ENCODE measurements around the gene TMEM8B.
"Not testable (repeated sequence)": the region's sequence is repeated elsewhere in the genome, so short reads cannot be mapped to it uniquely, and the experiment has no call there.

Gene TMEM8B

DNA sequence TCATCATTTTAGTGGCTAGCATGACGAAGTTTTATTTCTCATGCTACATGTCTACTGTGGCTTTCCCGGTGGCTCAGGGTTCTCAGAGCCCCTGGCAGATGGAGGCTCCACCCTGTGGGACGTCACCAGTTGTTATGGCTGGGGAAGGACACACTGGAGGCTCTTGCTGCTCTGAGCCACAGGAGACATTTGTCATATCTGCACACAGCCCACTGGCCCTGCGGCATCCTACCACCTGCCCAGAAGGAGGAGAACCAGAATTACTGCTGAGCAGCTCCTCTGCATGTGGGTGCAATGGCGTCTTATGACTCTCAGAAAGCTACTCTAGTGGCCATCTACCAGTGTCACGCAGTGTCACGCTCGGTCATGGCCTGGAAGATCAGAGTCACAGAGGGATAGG, 34.6 kb downstream of the TMEM8B start:
- no peak for DNase-seq (ENCODE audit: low read depth, low spot score)

DNA sequence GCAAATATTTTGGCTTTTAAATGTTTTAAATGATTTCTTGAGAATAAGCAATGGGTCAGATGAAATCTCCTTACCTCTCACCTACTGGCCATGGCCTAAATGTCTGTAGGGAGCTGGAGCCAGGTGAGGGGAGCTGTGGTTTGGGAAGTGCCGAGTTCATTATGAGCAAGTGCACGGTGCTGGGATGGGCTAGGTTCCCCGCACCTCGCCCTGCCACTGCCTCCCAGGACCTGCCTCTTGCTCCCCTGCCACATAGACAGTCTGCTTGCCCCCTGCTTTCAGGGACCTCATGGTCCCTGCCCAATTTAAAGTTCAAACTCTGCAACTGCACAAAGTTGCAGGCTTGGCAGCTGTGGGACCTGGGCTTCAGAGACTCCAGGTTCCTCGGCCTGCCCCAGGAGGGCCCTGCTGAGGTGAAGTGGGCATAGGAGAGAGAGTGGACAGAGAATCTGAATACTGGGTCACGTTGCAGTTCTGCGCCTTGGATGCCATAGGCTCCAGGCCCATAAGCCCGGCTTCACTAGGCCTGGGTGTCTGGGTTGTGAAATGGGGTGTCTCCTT, 35.7 kb downstream of the TMEM8B start:
- no peak for DNase-seq (ENCODE audit: low read depth, low spot score)

DNA sequence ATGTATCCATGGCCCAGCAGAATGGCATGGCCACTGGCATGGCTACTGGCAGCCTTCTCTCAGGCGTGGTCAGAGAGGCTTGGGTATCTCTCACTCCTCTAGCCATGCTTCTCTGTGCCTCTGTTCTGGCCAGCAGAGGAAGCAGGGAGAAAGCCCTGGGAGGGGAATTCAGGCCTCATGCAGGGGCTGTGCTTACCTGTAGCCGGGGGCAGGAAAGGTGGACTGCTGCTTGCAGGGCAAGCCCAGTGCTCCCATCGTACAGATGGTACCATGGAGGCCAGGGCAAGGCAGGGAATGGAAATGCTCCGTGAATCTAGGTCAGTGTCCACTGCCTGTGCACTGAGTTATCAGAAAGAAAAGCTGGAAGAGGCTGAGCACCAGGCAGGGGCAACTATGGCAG, 38.5 kb downstream of the TMEM8B start:
- no peak for DNase-seq (ENCODE audit: low read depth, low spot score)

DNA sequence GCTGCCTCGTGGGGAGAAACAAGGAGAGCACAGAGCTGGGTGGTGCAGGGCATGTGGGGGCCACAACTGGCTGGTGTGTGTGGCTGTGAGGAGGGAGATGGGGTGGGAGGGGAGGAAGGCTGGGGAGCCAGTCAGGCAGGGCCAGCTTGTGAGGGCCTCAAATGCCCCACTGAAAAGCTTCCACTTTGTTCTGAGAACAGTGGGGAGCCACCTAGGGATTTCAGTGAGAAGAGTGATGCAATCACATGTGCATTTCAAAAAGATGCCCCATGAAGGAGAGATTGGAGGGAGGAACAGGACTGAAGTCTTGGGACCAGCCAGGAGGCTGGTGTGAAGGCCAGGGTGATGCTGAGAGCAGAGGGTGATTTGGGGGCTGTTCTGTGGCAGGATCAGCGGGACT, 39.9 kb downstream of the TMEM8B start:
- no peak for DNase-seq (ENCODE audit: low read depth, low spot score)

DNA sequence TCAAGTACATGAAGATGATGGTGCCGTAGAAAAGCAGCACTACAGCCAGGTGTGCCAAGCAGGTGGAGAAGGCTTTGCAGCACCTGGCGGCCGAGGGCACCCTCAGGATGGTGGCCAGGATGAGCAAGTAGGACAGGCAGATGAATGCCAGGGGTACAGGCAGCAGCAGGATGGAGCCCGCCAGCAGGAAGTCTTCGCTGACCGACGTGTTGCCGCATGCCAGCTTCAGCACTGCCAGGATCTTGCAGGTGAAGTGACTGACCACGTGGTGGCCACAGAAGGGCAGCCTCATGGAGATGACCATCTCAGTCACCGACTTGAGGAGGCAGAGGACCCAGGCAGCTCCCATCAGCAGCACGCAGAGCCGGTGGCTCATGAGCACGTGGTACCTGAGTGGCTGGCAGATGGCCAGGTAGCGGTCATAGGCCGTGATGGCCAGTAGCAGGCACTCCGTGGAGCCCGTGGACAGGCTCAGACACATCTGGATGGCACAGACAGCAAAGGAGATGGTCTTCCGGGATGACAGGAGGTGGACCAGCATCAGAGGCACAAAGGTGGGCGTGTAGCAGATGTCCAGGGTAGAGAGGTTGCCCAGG, 40.7 kb downstream of the TMEM8B start:
- DNase-seq (ENCODE audit: low read depth, low spot score) = no peak

DNA sequence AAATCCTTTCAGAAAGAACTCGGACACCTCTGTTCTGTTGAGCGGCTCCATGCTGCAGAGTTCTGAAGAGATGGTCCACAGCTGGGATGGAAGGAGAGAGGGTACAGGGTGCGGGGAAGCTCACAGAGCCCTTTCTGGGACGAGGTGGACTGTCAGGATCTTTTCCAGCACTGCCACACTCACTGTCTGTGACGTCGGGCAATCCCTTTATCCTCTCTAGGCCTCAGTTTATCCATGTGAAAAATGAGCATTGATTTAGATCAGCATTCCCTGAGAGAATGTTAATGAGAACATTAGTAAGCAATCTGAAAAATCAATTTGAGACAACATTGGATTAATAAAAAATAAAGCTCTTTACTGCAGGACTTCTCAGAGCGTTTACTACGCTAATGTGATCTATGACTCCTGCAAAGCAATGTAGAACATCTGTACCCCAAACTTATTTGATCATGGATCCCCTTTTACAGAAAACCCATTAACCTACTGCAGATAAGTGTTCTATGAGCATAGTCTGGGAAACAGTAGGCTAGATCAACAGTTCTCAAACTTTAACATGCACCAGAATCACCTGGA, 41.4 kb downstream of the TMEM8B start, which contains the start of gene OR13J1:
TSS of gene OR13J1 (minus strand) at position 51 of the 573 bp plus-strand sequence. CDS start at position 51, 0 bp downstream.
- no peak for DNase-seq (ENCODE audit: low read depth, low spot score)

DNA sequence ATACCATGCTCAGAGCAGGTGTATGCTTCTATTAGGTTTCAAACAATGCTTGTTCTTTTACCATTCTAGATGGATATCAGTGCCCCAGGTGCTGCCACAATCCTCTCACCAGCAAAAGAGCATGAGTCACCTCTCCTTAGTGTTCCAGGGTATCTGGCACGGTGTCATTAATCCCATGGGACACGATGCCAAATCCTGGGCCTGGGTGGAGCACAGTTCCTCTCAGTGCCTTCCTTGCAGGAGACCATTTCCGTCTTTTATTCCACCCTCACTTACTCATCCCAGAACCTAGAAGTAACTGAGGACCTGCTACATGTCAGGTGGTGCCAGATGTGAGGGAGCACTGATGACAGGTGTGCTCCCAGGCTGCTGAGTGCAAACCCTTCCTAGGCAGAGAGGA, 42.5 kb downstream of the TMEM8B start:
- peak; percentile 46 for DNase-seq (ENCODE audit: low read depth, low spot score)

DNA sequence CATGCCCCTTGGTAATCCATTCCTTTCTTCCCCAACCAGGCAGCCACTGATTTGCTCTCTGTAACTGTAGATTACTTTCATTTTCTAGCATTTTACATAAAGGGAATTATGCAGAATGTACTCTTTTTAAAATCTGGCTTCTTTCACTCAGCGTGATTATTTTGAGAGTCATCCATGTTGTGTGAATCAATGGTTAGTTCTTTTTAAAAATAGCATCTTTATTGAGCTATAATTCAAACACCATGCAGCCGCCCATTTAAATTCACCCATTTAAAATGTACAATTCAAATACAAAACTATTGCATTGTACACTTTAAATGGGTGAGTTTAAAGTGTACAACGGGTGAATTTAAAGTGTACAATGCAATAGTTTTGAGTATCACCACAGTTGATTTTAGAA, 43.5 kb downstream of the TMEM8B start:
- no peak for DNase-seq (ENCODE audit: low read depth, low spot score)

DNA sequence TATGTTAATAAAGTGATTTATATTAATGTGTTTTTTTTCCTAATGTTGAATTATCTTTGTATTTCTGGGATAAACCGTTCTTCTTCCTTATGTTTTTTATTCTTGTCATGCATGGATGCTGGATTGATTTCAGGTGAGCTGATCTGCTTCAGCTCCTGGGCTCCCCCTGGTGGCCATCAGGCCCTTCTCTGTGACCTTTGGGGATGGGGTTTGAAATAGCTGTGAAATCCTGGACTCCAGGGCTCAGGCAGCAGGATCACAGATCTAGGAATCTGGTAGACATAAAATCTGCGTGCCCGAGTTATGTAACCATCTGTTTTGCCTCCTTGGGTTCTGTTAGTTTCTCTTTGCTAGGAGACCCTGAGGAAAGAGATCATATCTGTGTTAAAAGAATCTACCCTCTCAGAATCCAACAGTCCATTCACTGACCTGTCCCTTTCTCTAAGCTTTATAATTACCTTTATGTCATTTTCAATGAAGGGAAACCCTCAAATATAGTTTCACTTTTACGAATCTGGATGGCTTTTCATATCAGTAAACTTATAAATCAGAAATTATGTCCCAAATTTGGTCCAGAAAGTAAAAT, 53.3 kb downstream of the TMEM8B start:
- peak; percentile 87 for DNase-seq (ENCODE audit: low read depth, low spot score)

DNA sequence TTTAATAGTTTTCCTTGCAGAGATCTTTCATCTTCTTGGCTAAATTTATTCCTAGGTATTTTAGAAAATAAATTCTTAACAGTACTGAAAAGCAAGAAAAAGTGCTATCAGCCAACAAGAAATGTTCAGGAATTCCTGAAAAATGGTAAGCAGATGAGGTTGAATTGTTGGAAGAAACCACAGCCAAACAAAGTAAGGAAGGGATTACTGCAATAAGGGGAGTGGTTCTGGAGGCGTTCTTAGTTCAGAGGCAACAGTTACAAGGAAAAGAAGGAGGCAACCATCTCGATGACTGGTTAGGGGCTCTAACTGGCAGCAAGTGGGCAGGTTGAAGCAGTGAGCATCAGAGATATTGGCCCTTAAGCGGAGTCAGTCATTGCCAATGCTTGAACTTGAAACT, 54.0 kb downstream of the TMEM8B start:
- DNase-seq (ENCODE audit: low read depth, low spot score) = peak; percentile 35

DNA sequence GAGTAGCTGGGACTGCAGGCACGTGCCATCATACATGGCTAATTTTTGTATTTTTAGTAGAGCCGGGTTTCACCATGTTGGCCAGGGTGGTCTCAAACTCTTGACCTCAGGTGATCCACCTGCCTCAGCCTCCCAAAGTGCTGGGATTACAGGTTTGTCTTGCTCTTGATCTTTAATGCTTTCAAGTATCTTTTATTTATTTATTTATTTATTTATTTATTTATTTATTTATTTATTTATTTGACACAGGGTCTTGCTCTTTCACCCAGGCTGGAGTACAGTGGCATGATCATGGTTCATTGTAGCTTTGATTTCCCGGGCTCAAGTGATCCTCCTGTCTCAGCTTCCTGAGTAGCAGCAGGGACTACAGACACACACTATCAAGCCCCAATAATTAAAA, 55.9 kb downstream of the TMEM8B start:
- DNase-seq (ENCODE audit: low read depth, low spot score) = not testable (repeated sequence)

DNA sequence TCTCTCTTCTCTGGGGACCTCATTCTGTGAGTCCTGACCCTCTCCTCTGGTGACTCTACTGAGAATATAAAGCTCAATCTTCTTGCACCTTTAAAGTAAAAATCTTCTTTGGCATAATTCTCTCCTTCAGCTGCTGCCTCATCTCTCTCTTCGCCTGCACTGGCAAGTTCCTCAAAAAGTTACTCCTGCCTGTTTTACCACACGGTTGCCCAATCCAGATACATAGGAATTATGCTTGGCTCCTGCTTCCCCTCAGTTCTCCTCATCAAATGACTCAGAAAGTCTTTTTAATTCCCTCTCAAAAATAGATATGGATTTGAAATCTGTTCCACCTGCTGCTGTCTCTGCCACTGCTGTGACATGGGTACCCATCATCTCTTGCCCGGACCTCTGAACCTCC, 62.6 kb downstream of the TMEM8B start:
- DNase-seq (ENCODE audit: low read depth, low spot score) = no peak

DNA sequence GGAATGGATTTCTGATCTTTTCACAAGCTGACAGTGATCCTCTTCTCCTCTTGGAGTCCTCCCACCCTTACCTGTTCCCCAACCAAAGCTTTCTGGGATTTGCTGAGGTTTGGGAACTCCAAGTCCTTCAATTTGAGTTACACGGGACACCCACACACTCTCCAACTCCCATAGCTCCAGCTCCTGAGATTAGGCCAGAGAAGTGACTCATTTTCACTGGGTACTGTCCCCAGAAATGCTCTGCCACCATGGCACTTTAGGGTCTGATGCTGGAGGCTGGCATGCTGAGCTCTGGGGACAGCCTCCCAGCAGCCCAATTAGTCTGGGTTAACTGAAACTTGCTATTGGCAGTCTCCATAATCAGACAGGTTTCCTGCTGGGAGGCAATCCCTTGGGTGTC, 63.0 kb downstream of the TMEM8B start:
- no peak for DNase-seq (ENCODE audit: low read depth, low spot score)

DNA sequence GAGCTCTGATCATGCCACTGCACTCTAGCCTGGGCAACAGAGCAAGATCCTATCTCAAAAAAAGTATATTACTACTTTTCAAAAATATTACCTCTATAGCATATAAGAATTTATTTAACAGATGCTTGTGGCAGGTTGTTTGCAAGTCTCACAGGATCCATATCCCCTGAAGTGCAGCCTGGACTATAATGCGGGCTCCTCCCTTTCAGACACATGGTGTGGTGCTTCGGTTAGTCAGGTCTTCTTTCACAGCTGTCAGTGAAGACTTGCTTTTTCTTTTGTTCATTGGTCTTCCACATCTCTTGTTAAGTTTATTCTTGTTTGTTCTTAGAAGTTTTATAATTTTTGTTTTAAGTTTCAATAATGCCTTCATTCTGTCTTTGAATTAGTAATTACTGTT, 67.5 kb downstream of the TMEM8B start:
- DNase-seq (ENCODE audit: low read depth, low spot score) = no peak

DNA sequence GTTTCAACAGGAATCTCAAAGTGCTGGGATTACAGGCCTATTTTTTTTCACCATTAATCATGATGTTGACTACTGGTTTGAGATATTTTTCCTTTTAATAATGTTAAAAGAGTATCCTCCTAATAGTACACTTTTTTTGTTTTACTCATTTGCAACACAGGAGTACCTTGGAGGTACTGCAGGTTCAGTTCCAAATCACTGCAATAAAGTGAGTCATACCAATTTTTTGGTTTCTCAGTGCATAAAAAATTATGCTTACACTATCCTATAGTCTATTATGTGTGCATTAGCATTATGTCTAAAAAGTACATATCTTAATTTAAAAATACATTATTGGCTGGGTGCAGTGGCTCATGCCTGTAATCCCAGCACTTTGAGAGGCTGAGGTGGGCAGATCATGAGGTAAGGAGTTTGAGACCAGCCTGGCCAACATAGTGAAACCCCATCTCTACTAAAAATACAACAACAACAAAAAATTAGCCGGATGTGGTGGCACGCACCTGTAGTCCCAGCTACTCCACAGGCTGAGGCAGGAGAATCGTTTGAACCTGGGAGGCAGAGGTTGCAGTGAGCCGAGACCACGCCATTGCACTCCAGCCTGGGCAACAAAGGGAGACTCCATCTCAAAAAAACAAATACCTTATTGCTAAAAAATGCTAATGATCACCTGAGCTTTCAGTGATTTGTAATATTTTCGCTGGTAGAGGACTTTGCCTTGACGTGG, 68.5 kb downstream of the TMEM8B start:
- DNase-seq (ENCODE audit: low read depth, low spot score) = not testable (repeated sequence)

DNA sequence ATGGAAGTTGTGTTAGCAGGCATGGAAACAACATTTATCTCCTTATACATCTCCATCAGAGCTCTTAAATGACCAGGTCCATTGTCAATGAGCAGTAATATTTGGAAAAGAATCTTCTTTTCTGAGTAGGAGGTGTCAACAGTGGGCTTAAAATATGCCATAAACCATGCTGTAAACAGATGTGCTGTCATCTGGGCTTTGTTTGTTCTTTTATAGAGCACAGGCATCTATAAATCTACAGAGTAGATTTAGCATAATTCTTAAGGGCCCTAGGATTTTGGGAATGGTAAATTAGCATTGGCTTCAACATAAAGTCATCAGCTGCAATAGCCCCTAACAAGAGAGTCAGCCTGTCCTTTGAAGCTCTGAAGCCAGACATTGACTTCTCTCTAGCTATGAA, 69.3 kb downstream of the TMEM8B start:
- DNase-seq (ENCODE audit: low read depth, low spot score) = no peak

DNA sequence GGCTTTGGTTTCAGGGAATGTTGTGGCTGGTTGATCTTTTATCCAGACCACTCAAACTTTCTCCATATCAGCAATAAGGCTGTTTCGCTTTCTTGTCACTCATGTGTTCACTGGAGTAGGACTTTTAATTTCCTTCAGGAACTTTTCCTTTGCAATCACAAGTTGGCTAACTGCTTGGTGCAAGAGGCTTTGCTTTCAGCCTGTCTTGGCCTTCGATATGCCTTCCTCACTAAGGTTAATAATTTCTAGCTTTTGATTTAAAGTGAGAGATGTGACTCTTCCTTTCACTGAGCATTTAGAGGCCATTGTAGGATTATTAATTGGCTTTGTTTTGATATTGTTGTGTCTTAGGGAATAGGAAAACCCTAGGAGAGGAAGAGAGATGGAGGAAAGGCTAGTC, 70.0 kb downstream of the TMEM8B start:
- DNase-seq (ENCODE audit: low read depth, low spot score) = no peak

DNA sequence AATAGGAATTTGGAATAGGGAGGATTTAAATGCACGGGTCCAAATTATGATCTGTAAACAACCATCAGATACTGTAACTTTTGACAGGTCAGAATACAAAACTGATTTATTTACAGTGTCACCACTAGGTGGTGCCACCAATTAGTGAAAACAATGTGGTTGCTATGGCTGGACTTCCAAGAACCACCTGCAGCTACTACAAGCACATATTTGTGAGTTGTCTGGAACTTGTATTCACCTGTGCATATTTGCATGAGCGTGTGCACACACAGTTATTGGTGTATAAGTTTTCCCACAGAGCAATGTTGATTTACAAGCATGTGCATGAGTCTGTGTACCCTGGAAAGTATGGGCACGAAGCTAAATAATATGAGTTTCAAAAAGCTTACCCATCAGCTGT, 74.0 kb downstream of the TMEM8B start:
- peak; percentile 76 for DNase-seq (ENCODE audit: low read depth, low spot score)

DNA sequence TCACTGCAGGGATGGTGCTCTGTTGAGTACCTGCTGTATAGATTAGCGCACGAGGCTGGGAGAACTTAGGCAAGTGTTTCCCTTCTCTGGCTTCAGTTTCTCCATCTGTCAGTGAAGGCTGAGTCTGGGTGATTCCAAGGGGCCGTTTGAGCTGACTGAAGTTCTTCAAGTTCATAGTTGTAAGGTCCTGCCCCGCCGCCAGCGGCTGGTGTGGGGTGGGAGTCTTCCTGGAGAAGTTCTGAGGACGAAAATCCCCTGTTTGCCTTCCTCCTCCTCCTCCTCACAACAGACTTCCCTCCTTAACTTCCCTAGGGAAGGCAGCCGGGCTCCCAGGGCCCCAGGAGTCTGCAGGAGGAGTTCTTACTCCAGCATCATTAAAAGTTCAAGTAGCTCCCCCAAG, 75.3 kb downstream of the TMEM8B start:
- no peak for DNase-seq (ENCODE audit: low read depth, low spot score)

DNA sequence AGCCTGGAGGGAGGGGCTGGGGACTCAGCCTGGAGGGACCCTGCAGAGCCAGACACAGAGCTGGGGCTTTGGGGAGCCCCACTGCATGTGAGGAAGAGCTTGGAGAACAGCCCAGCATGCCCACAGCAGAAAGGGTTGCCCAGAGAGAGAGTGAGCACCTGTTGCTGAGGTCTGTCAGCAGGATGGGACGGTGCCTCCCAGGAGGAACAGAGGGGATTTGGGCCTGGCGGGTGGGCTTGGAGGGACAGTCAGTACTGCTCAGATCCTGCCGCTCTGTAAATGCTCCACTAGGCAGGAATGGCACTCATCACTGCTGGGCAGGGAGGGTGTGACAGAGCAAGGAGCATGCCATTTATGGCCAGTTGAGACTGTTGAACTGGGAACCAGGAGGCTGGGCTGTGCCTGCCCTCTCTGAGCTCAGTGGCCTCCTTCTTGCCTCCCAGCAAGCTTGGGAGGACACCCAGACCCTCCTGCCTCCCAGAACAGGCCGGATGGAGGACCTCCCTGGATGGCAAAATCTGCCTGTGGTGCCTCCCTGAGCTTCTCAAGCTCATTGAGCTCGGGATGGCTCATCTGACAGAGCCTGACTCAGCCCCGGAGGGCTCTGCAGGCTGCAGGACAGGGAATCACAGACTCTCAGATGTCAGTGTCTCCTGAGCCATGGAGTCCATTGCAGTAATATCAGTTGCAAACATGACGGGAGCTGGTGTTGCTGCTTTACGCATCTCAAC, 76.2 kb downstream of the TMEM8B start:
- DNase-seq (ENCODE audit: low read depth, low spot score) = peak; percentile 43

DNA sequence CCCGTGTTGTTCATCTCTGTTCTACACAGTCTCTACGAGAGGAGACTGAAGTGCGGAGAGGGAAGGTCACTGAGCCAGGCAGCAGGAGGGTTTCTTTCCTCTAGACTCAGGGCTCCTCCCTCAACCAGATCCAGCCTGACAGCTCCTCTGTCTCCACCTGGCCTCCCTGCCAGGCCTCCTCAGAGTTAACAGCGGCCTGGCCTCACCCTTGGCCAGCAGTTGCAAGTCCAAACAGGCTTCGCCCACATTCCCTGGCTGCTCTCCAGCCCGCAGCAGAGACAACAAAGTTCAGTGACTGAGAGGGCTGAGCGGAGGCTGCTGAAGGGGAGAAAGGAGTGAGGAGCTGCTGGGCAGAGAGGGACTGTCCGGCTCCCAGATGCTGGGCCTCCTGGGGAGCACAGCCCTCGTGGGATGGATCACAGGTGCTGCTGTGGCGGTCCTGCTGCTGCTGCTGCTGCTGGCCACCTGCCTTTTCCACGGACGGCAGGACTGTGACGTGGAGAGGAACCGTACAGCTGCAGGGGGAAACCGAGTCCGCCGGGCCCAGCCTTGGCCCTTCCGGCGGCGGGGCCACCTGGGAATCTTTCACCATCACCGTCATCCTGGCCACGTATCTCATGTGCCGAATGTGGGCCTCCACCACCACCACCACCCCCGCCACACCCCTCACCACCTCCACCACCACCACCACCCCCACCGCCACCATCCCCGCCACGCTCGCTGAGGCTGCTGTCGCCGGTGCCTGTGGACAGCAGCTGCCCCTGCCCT, 77.1 kb downstream of the TMEM8B start, which contains the start of gene HRCT1:
TSS of gene HRCT1 (plus strand) at position 291 of the 768 bp plus-strand sequence. CDS start at position 377, 86 bp downstream.
- peak; percentile 97 for DNase-seq (ENCODE audit: low read depth, low spot score)
